Measurements from ENCODE around the gene MON1B. TPM values are rescaled to one million over a fixed set of nuclear protein-coding genes. Genes with fewer than 3 reads are reported as not detected.

The MON1B gene
- total RNA-seq, 1 donor = 19.5 TPM

DNA sequence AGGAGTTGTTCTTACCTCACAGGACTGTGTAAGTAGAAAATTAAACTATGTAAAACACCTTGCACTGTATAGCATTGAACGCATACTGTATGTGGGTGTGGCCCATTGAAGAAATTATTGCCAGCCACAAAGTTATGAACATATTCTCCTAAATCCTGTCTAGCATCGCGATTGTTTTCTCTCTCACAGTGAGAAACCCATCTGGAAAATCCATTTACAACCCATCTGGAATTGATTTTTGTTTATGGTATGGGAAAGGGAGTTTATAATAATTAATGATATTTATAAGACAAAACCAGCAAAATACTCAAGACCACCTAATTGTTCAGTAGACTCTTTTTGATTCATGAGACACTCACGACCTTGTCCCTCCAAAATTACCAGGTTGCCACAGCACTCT is 22.1 kb upstream of the MON1B start:
- Histone ChIP-seq H3K27me3 (ENCODE audit: insufficient read depth, low read length) (no peaks in the 10 kb centered on the region), H4K20me1 (ENCODE audit: insufficient read depth, low read length) (no peaks in the 10 kb centered on the region), H3K4me2 (ENCODE audit: insufficient read depth, low read length) (no peak overlapping the region), H3K79me2 (ENCODE audit: insufficient read depth, low read length) (no peaks in the 10 kb centered on the region), H3K27ac (ENCODE audit: low read depth, low read length) (no peak overlapping the region), H3K4me1 (ENCODE audit: insufficient read depth, low read length) (no peaks in the 10 kb centered on the region), H3K36me3 (ENCODE audit: insufficient read depth, low read length) (no peaks in the 10 kb centered on the region), H3K4me3 (ENCODE audit: insufficient read depth, low read length) (no peak overlapping the region), H2AFZ (ENCODE audit: low read length) (no peak overlapping the region), H3K9me3 (ENCODE audit: low read depth, low read length) (no peaks in the 10 kb centered on the region)
- TF ChIP-seq, protein P1, sequence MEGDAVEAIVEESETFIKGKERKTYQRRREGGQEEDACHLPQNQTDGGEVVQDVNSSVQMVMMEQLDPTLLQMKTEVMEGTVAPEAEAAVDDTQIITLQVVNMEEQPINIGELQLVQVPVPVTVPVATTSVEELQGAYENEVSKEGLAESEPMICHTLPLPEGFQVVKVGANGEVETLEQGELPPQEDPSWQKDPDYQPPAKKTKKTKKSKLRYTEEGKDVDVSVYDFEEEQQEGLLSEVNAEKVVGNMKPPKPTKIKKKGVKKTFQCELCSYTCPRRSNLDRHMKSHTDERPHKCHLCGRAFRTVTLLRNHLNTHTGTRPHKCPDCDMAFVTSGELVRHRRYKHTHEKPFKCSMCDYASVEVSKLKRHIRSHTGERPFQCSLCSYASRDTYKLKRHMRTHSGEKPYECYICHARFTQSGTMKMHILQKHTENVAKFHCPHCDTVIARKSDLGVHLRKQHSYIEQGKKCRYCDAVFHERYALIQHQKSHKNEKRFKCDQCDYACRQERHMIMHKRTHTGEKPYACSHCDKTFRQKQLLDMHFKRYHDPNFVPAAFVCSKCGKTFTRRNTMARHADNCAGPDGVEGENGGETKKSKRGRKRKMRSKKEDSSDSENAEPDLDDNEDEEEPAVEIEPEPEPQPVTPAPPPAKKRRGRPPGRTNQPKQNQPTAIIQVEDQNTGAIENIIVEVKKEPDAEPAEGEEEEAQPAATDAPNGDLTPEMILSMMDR (IDR thresholded peaks at IDR 0.05; ENCODE audit: extremely low read depth, low read depth, low read length) = no peak
- DNase-seq (ENCODE audit: insufficient read length, low spot score, missing footprints) = no peak

DNA sequence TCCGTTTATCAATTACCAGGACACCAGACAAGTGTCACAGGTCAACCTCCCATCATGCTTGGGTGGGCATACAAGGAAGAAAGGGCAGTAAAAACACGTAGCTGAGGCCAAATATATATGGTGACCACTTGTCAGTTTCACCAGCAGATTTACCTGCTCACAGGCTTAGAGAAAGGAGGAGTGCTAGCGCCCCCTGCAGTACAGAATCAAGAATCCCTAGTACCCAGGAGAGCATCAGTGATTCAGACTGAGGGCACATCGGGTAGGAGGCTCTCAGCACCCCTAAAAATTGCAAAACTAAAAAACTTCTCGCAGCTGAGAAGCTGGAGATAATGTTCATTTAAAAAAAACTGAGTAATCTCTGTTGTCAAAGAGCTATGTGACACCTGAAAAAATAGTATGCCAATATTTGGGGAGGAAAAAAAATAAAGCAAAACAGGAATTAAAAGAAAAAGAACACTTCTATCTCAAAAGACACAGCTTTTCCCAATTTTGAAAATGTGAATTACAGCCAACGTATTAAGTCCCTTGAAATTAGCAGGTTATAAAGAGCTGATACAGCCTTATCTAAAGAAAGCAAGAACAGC is 21.2 kb upstream of the MON1B start:
- Histone ChIP-seq H3K4me2 (ENCODE audit: insufficient read depth, low read length) (no peak overlapping the region), H3K27ac (ENCODE audit: low read depth, low read length) (no peak overlapping the region), H4K20me1 (ENCODE audit: insufficient read depth, low read length) (no peaks in the 10 kb centered on the region), H3K9me3 (ENCODE audit: low read depth, low read length) (no peaks in the 10 kb centered on the region), H3K4me3 (ENCODE audit: insufficient read depth, low read length) (no peak overlapping the region), H3K27me3 (ENCODE audit: insufficient read depth, low read length) (no peaks in the 10 kb centered on the region), H3K4me1 (ENCODE audit: insufficient read depth, low read length) (no peaks in the 10 kb centered on the region), H2AFZ (ENCODE audit: low read length) (no peak overlapping the region), H3K79me2 (ENCODE audit: insufficient read depth, low read length) (no peaks in the 10 kb centered on the region), H3K36me3 (ENCODE audit: insufficient read depth, low read length) (no peaks in the 10 kb centered on the region)
- peak; percentile 43 for DNase-seq (ENCODE audit: insufficient read length, low spot score, missing footprints)
- TF ChIP-seq, protein P1 (IDR thresholded peaks at IDR 0.05; ENCODE audit: extremely low read depth, low read depth, low read length) = peak; percentile 73

DNA sequence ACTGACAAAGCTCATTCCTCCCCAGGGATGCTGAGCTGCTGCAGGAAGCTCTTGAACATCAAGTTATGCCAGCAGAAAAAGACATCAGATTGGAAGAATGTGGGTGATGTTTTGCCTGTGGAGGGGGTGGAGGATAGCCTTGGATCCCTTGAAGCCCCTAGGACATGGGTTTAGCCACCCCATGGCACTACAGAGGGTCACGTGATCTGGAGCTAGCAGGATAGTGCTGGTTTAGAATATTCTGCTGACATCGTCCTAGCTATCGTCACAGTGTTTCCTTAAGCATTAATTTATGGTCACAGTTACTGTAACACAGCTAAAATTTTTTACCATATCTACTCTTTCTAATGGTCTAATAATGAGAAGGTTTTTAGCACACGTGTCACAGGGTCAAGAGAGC is 20.2 kb upstream of the MON1B start:
- no peak overlapping the region for H2AFZ ChIP-seq (ENCODE audit: low read length)
- H3K4me2 ChIP-seq (ENCODE audit: insufficient read depth, low read length) = no peak overlapping the region
- no peak for DNase-seq (ENCODE audit: insufficient read length, low spot score, missing footprints)
- H3K9me3 ChIP-seq (ENCODE audit: low read depth, low read length) = no peaks in the 10 kb centered on the region
- no peaks in the 10 kb centered on the region for H3K79me2 ChIP-seq (ENCODE audit: insufficient read depth, low read length)
- TF ChIP-seq, protein P1 (IDR thresholded peaks at IDR 0.05; ENCODE audit: extremely low read depth, low read depth, low read length) = no peak
- no peaks in the 10 kb centered on the region for H3K27me3 ChIP-seq (ENCODE audit: insufficient read depth, low read length)
- H3K27ac ChIP-seq (ENCODE audit: low read depth, low read length) = no peak overlapping the region
- H3K36me3 ChIP-seq (ENCODE audit: insufficient read depth, low read length) = no peaks in the 10 kb centered on the region
- no peak overlapping the region for H3K4me3 ChIP-seq (ENCODE audit: insufficient read depth, low read length)
- H4K20me1 ChIP-seq (ENCODE audit: insufficient read depth, low read length) = no peaks in the 10 kb centered on the region
- H3K4me1 ChIP-seq (ENCODE audit: insufficient read depth, low read length) = no peaks in the 10 kb centered on the region

DNA sequence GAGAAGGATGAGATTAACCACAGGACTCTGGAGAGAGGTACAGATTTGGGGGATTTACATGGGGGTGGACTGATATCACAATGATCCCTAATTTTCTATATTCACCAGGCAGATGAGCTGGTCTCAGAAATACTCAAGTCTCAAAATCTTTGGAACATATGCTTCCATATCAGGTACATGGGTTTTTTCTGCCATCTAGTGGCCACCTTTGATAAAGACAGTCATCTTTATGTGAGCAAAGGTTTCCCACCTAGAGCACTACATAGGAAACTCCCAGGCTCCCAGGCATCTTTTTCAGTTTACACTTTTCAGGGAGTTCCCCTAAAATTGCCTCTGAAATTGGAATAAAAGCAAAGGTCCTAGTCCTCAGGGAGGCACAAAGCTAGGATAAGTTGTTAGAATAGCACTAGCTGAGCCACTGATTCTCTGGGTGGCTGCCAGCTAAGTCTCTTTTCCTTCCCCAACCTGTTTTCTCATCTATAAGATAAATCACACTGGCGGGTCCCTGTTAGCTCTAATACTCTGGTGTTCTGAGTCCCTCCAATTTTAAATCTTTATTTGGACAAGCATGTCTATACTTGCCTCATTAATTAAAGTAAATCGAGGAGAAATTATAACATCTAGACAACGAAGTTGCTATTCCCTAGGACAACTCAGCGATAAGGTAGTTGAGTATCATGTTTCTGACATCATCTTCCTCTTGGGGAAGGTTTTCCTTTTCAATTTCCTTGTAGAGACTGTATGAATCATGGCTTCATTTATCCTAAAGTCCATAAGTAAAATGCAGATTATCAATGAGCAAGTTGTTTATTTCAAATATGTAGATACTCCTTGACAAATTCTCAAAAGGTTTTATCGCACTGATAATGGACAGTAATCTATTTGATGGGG is 19.0 kb upstream of the MON1B start:
- Histone ChIP-seq H3K4me1 (ENCODE audit: insufficient read depth, low read length) (no peaks in the 10 kb centered on the region), H3K27ac (ENCODE audit: low read depth, low read length) (no peak overlapping the region), H2AFZ (ENCODE audit: low read length) (no peak overlapping the region), H3K4me3 (ENCODE audit: insufficient read depth, low read length) (no peak overlapping the region), H3K27me3 (ENCODE audit: insufficient read depth, low read length) (no peaks in the 10 kb centered on the region), H3K9me3 (ENCODE audit: low read depth, low read length) (no peaks in the 10 kb centered on the region), H3K36me3 (ENCODE audit: insufficient read depth, low read length) (no peaks in the 10 kb centered on the region), H3K4me2 (ENCODE audit: insufficient read depth, low read length) (no peak overlapping the region), H4K20me1 (ENCODE audit: insufficient read depth, low read length) (no peaks in the 10 kb centered on the region), H3K79me2 (ENCODE audit: insufficient read depth, low read length) (no peaks in the 10 kb centered on the region)
- TF ChIP-seq, protein P1 (IDR thresholded peaks at IDR 0.05; ENCODE audit: extremely low read depth, low read depth, low read length) = peak; percentile 69
- peak; percentile 73 for DNase-seq (ENCODE audit: insufficient read length, low spot score, missing footprints)
